ENCODE results near the gene IRX4.
"Not testable (repeated sequence)": the region's sequence is repeated elsewhere in the genome, so short reads cannot be mapped to it uniquely, and the experiment has no call there.

The IRX4 gene

DNA sequence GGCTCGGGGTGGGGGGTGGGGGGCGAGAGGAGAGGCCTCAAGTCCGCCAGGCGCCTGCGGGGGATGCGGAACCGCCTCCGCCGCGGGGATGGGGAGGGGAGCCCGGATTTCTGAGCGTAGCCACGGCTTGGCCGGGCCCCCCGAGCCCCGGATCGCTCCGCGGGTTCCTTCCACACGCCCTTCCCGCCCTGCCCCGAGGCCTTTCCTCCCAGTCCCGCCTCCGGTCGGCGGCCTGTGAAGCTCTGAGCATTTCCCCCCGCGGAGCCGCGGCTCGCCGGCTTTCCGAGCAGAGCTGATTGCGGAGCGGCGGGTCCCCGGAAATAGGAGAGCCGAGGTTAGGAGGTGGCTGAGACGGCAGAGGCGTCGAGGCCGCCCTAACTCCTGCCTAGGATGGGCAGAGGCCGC is 6.1 kb downstream of the IRX4 start:
- no peak for DNase-seq

- DNase-seq: no peak
Measured at GRCh38 chr5:1875843-1876659, 6.7 kb downstream of the IRX4 start.

DNA sequence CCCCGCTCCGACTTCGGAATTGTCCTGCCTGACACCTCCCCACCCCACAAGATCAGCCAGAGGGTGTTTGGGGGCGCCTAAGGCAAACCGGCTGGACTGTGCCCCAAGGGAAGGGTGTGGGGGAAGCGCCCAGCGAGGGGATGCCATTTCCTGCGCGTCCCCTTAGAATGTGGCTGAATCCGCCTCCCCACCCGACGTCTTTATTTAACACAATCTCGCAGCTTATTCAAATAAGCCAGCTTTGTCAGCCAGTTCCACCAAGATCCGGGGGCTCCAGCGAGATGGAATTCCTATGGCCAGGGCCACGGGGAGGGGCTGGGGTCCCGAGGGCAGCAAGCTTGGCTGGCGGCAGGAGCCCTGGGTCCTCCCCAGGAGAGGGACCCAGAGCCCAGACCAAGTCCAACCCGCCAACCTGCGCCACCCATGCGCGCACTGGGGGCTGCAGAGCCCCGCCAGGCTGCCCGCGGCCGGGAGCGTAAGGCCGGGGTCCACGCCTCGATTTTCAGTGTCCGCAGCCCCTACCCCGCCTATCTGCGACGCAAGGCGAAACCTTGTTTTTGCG is 7.4 kb downstream of the IRX4 start:
- DNase-seq: no peak

GRCh38 chr5:1874771-1875220 is 7.9 kb downstream of the IRX4 start:
- no peak for DNase-seq

DNA sequence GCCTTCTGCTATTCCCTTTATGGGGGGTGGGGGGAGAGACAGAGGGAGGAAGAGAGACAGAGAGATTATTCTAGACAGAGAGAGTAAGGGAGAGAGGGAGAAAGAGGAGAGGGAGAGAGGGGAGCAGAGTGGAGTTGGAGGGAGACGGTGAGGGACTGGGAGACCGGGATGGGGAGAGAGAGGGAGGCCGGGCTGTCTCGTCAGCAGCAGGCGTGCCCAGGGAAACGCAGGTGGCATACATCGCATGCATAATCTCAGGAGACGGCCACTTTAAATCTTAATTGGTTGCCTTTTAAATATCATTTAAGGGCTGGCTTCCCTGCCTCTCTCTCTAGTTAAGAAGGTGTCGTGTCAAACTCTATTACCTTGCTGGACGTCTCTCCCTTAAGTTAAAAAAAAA is 8.4 kb downstream of the IRX4 start:
- DNase-seq: no peak

DNA sequence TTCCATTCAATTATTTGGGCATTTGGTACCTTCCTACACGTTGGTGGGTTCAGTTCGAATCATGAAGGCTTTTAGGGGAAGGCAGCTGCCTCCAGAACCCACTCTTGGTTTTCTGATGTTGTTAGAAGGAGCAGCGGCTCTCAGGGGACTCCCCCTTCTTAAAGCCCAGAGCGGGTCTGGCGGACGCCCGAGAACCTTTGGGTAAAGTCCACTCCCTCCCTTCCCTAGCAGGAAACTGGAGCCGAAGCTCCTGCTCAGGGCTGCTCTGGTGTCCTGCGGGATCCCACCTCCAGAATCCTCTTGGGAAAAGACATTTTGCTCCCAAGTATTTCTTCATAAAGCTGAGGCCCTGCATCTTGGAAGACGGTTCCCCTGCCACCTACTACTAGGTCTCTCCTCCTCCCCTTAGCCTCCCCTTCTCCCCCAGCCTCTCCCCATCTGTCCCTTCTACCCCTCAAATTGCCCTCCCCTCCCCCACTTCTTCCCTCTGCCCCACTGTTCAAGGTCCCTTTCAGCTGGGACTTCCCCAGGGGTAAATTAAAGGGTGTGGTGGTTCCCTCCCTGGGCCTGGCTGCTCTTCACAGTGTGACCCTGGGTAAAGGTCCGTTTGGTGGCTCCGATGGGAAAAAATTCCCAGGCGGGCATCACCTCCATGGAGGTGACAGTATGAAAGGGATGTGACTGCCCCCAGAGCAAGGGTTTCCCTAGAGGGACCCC is 9.3 kb downstream of the IRX4 start:
- no peak for DNase-seq

- no peak for DNase-seq
Measured at GRCh38 chr5:1871441-1871840, 11.3 kb downstream of the IRX4 start.

DNA sequence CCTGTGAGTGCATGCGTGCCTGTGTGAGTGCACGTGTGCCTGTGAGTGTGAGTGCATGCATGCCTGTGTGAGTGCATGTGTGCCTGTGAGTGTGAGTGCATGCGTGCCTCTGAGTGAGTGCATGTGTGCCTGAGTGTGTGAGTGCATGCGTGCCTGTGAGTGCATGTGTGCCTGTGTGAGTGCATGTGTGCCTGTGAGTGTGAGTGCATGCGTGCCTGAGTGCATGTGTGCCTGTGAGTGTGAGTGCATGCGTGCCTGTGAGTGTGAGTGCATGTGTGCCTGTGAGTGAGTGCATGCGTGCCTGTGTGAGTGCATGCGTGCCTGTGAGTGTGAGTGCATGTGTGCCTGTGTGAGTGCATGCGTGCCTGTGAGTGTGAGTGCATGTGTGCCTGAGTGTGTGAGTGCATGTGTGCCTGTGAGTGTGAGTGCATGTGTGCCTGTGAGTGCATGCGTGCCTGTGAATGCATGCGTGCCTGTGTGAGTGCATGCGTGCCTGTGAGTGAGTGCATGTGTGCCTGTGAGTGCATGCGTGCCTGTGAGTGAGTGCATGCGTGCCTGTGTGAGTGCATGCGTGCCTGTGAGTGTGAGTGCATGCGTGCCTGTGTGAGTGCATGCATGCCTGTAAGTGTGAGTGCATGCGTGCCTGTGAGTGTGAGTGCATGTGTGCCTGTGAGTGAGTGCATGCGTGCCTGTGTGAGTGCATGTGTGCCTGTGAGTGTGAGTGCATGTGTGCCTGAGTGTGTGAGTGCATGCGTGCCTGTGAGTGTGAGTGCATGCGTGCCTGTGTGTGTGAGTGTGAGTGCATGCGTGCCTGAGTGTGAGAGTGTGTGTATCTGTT is 12.1 kb downstream of the IRX4 start:
- not testable (repeated sequence) for DNase-seq

DNA sequence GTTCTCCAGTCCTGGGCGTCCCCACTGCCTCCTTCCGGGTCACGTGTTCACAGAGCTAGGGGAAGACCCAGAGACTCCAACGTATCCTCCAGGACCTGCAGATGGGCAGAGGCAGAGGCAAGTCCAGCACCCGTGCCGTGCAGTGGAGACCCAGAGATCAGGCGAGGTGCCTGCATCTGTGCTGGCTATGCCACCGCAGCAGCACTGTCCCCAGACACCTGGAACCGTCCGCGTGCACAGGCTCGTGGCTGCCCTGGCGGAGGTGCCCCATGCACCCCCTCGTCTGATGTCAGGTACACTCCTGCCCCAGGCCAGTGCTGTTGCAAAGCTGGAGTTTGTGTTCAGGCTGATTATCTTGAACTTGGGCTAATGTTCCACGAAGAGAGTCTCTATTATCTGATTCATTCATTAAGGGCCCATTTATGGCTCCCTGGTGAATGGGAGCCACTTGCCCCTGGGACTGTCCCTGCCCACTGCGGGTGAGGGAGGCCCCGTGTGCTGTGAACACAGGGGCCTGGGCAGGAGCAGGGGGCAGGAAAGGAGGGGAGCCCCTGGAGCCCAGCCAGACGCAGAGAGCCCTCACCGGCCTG is 13.7 kb downstream of the IRX4 start:
- no peak for DNase-seq

DNA sequence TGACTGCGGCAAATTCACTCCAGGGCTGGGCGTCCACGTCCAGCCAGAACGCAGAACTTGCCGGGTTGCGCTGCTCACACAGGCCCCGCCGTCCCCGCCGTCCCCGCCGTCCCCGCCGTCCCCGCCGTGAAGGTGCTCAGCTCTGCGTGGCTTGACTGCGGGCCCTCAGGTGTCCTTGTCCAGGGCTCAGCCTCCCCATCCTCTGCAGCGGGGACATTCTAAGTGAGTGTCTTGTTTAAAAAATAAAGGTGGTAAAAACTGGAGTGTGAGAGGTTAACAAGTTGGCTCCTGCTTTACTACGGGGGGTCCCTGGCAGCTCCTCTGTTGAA is 14.9 kb downstream of the IRX4 start:
- no peak for DNase-seq

GRCh38 chr5:1867114-1867814 is 15.5 kb downstream of the IRX4 start:
- no peak for DNase-seq

GRCh38 chr5:1865948-1866347 is 16.8 kb downstream of the IRX4 start:
- DNase-seq: no peak

DNA sequence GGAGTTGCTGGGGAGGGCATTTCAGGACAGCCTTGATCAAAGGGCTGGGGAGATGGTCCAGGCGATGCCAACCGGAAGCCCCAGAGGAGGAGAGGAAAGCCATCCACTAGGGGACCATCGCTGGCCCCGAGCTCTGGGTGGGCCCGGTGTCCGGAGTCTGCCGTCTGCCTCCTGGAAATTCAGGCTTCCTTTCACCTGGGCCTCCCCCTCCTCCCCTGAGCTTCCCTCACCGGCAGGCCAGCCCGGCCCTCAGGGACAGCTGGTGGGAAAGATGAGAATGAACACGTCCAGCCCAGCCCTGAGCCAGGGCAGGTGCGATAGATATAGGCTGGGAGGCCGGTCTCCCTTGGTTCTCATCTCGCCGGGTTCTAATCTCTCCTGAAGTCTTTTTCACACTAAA is 17.2 kb downstream of the IRX4 start:
- no peak for DNase-seq

DNA sequence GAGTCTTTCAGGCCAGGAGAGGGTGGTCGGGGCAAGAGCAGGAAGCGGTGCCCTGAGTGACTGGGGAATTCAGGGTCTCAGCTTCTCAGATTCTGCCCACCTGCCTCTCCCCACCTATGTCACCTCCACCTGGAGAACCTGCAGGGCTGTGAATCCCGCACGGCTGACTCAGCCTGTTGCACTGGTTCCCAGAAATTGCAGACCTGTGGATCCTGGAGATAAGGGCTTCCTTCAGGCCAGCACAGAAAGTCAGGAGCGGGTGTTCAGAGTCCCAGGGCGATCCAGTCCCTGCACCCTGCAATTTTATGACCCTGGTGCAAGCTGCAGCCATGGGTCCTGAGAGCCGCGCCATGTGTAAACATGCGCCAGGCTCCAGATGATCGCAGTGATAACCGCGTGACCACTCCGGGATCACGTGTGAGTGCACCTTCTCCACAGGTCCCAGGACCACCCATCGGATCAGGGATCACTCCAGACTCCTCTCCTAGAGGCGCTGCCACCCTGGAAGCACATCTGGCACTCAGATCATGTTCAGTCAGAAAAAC is 17.8 kb downstream of the IRX4 start:
- no peak for DNase-seq

GRCh38 chr5:1860949-1861348 is 21.8 kb downstream of the IRX4 start:
- no peak for DNase-seq

DNA sequence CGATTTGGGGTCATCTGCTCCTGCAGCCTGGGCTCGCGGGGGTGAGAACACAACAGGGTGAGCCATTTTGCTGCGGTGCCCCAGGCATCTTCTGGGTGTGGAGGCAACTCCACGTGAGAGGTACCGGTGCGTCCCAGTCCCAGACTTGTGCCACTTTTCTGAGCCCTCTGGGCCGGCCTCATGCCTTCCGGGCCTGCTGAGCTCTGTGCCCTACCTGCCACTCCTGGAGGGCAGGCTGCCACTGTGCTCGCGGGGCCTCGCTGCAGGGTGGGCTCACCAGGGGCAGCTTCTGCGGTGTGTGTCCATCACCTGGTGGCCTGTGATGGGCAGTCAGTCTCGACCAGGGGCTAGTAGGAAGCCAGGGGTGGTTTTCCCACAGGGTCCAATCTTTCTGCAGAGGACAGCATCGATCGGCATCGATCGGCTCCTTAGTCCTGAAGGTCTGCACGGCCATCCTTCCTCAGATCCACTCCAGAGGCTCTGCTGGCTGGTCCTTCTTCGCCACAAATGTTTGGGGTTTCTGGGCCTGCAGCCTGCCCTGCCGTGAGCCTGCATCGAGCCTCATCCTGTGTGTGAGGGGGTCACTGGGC is 22.6 kb downstream of the IRX4 start:
- DNase-seq: no peak

- no peak for DNase-seq
Measured at GRCh38 chr5:1859099-1859498, 23.6 kb downstream of the IRX4 start.

DNA sequence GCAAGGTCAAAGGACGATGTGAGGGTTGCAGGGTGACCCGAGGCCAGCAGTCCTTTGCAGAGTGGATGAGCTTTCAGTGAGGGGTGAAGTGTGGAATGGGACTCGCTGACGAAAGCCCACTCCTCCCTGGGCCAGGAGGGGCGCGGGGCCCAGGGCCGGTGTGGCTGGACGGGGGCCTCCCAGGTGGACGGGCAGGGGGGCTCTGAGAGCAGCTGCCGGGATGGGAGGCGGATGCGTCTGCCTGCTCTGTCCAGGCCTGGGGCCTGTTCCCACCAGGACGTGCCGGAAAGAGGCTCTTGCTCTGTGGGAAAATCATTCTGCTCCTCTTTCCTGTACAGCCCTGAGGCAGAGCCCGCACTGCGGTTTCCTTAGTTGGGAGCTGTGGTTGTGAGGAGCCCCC is 24.3 kb downstream of the IRX4 start:
- DNase-seq: no peak

- no peak for DNase-seq
Measured at GRCh38 chr5:1857256-1857600, 25.5 kb downstream of the IRX4 start.

DNA sequence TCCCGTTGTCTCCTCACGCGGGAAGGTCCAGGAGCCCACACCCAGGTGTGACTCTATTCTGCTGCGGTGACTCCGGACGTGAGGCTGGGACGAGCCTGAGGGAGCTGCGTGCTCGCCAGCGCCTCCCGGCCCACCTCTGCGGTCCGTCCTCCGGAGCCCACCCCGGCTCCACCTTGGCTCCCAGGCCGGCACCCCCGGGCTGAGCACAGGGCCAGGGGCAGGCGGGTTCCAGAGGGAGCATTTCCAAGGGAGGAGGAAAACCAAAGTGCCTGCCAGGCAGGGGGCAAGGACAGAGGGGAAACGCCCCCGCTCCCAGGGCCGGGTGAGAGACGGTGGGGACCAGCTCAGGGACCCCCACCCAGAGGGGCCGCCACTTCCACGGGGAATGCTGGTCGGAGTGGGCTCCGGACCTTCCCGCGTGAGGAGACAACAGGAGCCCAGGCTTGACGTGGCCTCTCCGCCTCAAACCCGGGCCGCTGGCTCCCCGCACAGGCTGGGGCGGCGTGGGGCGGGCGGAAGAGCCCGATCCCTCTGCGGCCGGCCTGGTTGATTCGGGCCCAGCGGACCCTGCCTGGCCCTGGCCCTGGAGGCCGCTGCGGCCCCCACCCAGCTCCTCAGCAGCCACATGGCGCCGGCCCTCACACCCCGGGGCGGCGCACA is 26.0 kb downstream of the IRX4 start:
- DNase-seq: no peak

- no peak for DNase-seq
Measured at GRCh38 chr5:1855596-1855995, 27.1 kb downstream of the IRX4 start.
